AG10803 (cell line): Measurements from ENCODE around the gene C1QL1.
"Not testable (repeated sequence)": the region's sequence is repeated elsewhere in the genome, so short reads cannot be mapped to it uniquely, and the experiment has no call there.

Experiments
- DNase-seq: peaks from one replicate; pipeline ENCODE4 v3.0.0; 2010; ENCODE audit warnings: low read depth
- H3K4me3 ChIP-seq: 2 replicates; pipeline ENCODE4 v1.5.1; 2011; ENCODE audit warnings: mild to moderate bottlenecking, low read length, control low read depth
- CTCF ChIP-seq: conservative IDR thresholded peaks from 2 replicates; pipeline ENCODE4 v1.5.1; 2011; ENCODE audit warnings: mild to moderate bottlenecking, low read length, control low read depth, inconsistent platforms

Gene C1QL1

GRCh38 chr17:44948315-44948795, 19.7 kb downstream of the C1QL1 start:
- no peak for DNase-seq
- TF ChIP-seq CTCF: no peak
- H3K4me3 ChIP-seq: peak overlapping the region; percentile 94

GRCh38 chr17:44947461-44948314, 20.4 kb downstream of the C1QL1 start, which contains the start of gene KIF18B:
TSS of gene KIF18B (minus strand) at chr17:44947773. CDS start at chr17:44936344, 11,429 bp downstream.
- TF ChIP-seq CTCF: 0 out of 2 replicates have a peak, but pooled peaks have one; percentile 9
- H3K4me3 ChIP-seq: peak within 1 kb of the TSS; percentile 94
- peak; percentile 94 for DNase-seq

- not testable (repeated sequence) for DNase-seq, H3K4me3 ChIP-seq
These were observed 22.5 kb downstream of the C1QL1 start for GRCh38 chr17:44945652-44946051.

GRCh38 chr17:44942456-44942855, 25.6 kb downstream of the C1QL1 start:
- H3K4me3 ChIP-seq: no peak overlapping the region
- no peak for DNase-seq
- TF ChIP-seq CTCF: no peak

GRCh38 chr17:44941712-44942331, 26.3 kb downstream of the C1QL1 start:
- H3K4me3 ChIP-seq: no peak overlapping the region
- TF ChIP-seq CTCF: no peak
- DNase-seq: no peak

GRCh38 chr17:44940768-44941167, 27.3 kb downstream of the C1QL1 start:
- no peak for DNase-seq
- H3K4me3 ChIP-seq: no peak overlapping the region
- no peak for TF ChIP-seq CTCF

GRCh38 chr17:44940317-44940716, 27.8 kb downstream of the C1QL1 start:
- H3K4me3 ChIP-seq: no peak overlapping the region
- TF ChIP-seq CTCF: no peak
- peak; percentile 38 for DNase-seq
